ENCODE measurements around the gene CDH12. TPM values are rescaled to one million over a fixed set of nuclear protein-coding genes. Genes with fewer than 3 reads are reported as not detected.
"Not testable (repeated sequence)": the region's sequence is repeated elsewhere in the genome, so short reads cannot be mapped to it uniquely, and the experiment has no call there.

Gene CDH12
- total RNA-seq, 1 experiment from 2014 or later, result not detected

DNA sequence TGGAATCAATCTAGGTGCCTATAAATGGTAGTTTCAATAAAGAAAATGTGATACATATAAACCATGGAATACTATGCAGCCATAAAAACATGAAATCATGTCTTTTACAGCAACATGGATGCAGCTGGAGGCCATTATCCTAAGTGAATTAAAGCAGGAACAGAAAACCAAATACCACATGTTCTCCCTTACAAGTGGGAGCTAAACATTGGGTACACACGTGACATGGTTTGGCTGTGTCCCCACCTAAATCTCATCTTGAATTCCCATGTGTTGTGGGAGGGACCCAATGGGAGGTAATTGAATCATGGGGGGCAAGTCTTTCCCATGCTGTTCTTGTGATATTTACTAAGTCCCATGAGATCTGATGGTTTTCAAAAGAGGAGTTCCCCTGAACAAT lies 78.9 kb downstream of the CDH12 start:
- DNase-seq (ENCODE audit: extremely low read depth, low read depth), result not testable (repeated sequence)

DNA sequence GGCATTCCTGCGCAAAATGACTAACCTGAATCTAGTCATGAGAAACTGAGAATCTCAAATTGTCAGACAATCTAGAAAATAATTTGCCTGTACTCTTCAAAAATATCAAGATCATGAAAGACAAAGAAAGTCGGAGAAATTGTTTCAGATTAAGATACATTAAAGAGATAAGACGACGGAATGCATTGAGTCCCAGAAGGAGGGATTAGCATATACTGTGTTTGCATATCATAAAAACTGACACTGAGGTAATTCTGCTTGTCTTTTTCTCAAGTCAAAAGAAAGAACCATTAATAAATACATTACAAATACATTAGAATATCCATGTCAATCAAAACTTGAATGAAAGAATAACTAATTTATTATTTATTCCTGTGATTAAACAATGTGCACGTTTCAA lies 88.4 kb downstream of the CDH12 start:
- DNase-seq (ENCODE audit: extremely low read depth, low read depth), result no peak

DNA sequence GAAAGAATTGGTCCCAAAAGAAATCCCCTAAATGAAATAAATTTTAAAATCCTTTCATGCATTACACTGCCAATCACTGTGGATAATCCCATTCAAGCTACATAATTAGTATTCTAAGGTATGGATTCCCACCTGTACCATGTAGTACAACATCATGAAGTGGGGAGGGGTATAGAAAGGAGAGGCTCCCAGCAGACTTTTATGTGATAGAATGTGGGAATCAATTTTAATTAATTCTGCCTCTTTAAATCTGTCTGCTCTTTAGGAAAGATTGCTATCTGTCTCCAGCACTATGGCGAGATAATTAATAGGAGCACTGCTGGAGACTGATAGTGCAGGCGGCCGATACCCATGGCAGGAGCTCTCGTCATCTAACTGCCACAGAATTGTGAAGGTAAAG lies 95.4 kb downstream of the CDH12 start:
- no peak for DNase-seq (ENCODE audit: extremely low read depth, low read depth)

DNA sequence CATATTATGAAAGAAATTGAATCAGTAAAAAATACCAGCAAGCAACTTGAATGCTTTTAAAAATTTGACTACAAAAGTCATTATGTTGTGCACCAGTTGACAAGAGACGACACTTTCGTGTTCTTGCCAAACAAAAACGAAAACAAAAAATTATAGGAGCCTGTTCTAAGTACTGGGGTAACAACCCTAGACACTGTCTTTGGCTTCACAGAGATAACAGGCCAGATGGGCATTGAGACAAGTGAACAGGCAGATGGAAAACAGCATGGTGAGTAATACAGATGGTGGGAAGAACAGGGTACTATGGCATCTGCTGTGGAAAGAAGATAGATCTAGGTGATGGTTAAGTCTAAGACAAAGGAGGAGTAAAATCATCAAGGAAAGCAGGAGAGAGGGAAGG lies 99.0 kb downstream of the CDH12 start:
- no peak for DNase-seq (ENCODE audit: extremely low read depth, low read depth)

DNA sequence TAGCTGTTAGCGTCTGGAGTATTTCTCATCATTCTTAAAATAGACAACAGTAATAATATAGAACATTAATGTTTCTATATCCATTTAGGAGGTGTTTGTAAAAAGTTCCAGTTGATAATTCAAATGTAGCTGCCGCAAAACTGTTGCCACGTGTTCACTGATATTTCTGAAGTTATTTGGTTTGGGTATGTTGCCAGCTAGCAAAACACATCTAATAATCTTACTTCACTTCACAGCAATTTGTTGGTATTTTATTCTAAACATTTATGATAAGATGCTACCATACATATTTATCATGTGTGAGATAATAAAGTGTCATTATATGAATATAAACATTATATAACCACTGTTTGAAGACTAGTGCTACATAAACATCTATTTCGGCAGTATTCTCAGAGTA lies 101.6 kb downstream of the CDH12 start:
- no peak for DNase-seq (ENCODE audit: extremely low read depth, low read depth)

DNA sequence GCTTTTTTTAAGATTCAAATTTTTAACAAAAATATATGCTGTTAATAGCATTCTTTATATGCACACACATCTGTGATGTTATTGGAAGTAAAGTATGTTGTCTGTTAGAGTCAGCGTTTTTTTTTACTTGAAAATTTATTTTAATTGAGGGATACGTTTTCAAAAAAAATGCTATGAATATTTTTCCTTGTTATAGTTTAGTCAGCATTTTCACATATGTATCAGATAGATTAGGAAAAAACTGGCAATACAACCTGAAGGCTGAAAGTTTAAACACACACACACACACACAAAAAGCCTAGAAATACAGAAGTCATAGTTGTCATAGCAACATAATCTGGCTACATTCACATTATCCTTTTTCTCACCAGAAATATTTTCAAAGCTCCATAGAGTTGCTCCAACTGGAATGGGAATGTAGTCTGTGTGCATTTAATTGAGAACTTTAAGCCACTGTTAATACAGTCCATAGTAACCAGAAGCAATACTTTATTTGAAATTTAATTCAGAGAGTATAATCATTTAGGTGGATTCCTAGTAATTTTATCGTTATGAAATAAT lies 116.6 kb downstream of the CDH12 start:
- DNase-seq (ENCODE audit: extremely low read depth, low read depth), result no peak

DNA sequence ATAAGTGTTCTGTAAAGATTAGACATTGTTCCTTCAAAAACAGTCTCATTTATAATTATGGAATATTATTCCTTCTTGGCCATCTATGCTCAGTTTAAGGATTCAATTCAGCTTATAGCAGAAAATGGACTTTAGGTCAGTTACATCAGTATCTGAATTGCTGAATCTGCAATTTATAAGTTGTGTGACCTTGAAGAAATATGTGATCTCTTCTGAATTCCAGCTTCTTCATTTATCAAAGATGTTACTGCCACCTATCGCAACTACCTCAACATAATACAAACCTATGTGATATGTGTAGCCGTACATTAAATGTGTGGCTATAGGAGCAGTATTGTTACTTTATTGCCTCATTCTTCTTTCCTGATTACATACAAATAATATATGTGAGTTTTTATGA lies 118.2 kb downstream of the CDH12 start:
- DNase-seq (ENCODE audit: extremely low read depth, low read depth), result no peak

DNA sequence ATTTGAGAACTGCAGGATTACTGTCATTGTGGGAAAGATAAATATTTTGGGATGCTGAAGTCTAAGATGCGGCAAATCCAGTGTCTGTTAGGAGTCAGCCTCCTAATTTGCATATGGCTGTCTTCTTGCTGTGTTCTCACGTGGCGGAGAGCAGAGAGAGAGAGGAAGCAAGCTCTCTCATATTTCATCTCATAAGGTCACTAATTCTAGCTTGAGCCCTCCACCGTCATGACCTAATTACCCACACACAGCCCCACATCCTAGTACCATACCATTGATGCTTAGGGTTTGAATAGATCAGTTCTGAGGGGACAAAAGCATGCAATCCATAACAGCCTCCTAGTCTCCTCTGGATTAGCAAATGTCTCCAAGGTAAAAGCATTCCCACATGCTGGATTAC lies 124.5 kb downstream of the CDH12 start:
- DNase-seq (ENCODE audit: extremely low read depth, low read depth), result no peak

DNA sequence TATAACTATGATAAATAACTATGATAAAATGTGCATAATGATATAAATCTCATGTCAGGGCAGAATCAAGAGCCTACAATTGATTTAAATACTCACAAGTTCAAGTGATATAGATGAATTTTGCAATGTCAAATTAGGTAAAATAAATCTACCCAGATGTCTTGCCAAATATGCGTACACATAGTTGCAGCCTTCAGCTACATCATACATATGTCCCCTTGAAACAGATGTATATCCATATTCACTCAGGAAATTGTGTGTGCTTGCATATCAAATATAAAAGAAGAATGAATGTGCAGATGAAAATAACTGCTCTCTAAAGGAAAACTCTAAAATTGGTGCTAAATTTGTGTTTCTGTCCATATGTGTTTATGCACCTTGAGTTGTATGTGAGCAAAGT lies 130.7 kb downstream of the CDH12 start:
- DNase-seq (ENCODE audit: extremely low read depth, low read depth), result no peak

DNA sequence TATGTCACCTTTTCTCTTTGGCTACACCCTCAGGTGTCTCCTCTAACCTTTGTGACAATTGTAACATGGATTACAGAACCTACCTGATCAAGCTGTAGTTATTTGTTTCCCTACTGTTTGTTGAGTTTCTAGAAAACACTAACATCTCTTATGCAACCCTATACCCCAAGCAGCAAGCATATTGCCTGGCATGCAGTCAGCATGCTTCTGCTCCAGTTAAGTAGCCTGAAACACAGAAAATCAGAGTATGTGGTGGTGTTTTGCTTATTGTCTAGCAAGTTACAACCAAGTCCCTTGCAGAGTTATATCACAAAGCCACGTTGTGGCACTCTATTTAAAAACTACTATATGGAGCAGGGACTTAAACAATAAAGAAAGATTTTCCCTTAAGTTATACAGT lies 131.1 kb downstream of the CDH12 start:
- no peak for DNase-seq (ENCODE audit: extremely low read depth, low read depth)

DNA sequence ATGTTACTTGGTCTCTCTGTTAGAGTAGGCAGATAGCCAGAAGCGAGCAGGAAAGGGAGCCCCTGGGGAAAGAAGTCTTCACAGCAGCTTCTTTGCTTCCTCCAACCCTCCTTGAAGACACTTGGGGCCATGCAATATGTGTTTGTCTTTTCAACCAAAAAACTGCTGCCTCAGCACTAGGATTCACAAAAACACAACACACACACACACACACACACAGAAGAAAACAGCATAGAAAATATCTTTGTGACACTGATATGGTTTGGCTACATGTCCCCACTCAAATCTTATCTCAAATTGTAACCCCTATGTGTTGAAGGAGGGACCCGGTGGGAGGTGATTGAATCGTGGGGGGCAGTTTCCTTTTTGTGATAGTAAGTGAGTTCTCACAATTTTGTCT lies 133.3 kb downstream of the CDH12 start:
- DNase-seq (ENCODE audit: extremely low read depth, low read depth), result no peak

DNA sequence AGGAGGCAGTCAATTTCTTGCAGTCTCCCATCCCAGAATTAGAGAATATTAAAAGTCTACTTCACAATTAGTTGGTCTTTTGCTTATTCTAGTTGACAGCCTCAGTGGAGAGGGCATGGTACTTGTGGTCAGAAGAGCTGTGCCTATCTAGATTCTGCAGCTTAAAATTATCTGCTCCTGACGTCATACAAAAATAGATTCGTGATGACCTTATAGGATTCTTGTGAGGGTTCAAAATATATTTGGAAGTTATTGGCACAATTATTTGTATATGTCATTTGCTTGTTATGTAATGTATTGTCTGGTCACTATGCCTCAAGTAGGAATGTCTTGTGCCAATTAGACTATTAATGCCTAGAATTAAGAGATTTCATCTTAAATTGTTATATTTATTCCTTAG lies 142.5 kb downstream of the CDH12 start:
- DNase-seq (ENCODE audit: extremely low read depth, low read depth), result no peak

DNA sequence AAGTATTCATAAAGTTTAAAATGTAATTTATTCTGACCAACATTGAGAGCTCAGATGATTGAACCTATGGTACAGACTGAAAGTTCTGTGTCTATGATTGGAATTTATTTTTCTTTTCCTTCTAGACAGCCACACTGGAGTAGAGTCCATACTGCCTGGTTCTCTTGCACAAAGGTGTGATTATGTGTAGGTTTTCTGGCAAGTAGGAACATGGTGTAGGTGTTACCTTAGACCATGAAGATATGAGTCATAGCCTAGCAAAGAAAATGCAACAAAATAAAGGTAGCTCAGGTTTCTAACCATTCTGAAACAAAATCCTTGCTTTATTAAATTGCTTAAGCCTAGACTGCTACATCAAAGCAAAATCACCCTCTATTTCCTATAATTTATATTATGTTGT lies 143.4 kb downstream of the CDH12 start:
- DNase-seq (ENCODE audit: extremely low read depth, low read depth), result no peak

DNA sequence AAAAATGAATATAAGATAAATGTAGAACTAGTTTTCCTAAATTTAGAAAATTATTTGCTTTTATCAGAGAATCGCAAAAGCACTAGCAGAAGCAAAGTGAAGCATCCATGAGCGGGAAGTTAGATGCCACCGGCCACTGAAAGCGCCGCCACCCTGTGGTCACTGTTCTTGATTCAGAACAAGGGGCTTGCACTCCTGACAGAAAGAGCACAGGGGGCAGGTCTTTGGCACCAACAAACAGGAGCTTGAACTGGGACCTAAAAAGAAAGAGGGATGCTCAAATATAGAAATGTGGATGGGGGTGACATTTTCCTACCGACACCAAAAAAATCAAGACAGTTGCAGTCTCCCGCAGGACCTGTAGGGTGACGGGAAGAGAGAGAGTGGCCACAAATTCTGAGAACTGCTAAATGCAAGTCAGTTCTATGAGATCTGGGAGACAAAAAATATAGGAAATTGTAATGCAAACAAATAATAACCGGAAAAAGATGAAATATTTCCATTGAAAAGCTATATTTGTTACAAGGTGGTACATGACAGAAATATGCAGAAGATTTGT lies 144.3 kb downstream of the CDH12 start:
- no peak for DNase-seq (ENCODE audit: extremely low read depth, low read depth)

DNA sequence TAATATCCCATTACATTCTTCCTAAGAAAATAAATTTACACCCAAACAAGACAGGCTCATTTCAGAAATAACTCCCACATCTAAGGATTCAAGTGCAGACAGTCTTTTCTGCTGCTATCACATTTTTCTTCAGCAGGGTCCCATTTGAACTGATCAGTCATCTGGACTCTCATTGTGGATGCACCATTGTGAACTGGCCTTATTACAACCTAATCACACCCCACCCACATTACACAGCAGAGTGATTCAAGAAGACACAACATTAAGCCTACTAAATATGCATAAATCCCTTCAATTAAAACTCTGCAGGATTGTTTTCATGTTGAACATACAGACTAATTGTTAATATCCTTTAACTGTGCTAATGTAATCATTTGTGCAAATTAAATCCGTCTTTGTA lies 146.2 kb downstream of the CDH12 start:
- DNase-seq (ENCODE audit: extremely low read depth, low read depth), result no peak

DNA sequence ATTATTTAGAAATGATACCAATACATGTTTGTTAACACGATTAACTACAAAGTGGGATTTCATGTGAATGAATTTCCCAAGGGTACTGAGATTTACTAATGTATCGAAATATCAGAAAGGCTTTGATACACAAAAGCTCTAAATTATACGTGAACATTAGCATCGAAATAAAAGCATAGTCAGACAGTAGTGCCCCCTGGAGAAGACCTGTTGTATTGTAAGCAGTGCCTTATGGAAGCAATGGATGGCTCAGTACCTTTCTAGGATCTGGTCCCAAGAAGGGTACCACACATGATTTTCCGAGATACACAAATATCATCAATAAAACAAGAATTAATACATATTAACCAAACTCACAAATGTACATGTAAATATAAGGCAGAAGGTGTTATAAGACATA lies 153.8 kb downstream of the CDH12 start:
- DNase-seq (ENCODE audit: extremely low read depth, low read depth), result no peak

DNA sequence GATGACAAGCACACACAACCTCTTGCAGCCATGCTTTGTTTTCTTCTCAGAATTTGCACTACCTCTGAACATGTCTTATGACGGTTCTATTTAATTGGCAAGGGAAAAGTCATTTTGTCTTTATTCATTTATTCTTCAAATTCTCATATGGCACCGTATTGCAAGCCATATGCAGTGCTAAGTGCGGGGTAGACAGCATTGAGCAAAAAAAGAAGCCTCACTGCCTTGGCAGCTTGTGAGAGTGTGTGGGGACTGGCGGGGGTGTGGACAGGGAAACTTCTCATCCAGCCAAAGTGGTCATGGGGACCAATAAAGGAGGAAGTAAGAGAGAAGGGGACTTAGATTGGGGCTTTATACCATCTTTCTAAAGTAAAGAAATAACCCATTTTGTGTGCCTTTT lies 160.0 kb downstream of the CDH12 start:
- no peak for DNase-seq (ENCODE audit: extremely low read depth, low read depth)

DNA sequence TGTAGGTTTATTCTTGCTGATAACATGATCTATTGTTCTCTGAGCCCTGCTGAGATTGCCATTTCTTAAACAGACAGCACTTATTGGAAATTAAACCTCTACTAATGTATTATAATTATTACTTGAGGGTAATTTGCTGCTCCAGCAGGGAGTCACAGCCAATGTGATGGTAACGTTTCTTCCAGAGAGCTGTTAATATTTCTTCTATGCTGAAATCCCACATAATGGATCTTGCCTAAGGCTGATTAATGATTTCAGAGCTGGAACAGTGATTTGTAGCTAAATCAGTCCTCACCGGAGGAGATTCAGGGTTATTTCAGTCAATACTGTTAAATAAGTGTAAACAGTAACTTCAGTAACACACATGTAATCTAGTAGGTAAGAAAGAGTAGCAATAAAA lies 170.1 kb downstream of the CDH12 start:
- no peak for DNase-seq (ENCODE audit: extremely low read depth, low read depth)

DNA sequence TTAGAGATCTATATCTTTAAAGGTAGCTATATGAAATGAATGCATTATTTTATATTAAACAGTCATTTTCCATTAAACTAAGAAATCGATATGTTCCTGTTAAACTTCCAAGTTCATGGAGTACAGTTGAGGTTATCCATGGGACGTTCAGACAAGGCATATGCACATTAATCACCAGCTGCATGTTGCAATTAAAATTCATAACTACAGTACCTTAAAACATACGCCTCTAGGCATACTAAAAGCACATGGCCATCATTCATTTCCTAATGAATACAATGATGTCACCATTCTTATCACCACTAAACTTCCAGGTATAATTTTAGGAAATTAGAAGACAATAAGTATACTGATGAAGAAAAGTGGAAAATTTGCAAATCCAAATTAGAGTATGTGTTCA lies 174.3 kb downstream of the CDH12 start:
- no peak for DNase-seq (ENCODE audit: extremely low read depth, low read depth)

DNA sequence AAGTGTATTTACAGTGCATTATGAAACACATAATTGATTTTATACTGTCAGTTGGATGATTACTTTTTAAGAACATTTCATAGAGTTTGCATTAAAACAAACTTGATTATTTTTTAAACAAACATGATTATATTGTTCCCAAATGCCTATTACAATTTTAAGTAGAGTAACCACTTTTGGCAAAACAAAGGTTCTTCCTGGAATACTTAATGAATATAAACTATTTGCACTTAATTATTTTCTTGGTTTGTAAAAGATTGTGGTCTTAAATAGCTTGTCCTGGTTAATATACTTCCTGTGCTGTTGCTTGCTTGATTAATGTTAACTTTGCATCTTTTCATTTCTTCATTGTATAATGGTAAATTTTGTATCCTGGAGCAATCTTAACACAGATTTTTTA lies 180.0 kb downstream of the CDH12 start:
- no peak for DNase-seq (ENCODE audit: extremely low read depth, low read depth)

DNA sequence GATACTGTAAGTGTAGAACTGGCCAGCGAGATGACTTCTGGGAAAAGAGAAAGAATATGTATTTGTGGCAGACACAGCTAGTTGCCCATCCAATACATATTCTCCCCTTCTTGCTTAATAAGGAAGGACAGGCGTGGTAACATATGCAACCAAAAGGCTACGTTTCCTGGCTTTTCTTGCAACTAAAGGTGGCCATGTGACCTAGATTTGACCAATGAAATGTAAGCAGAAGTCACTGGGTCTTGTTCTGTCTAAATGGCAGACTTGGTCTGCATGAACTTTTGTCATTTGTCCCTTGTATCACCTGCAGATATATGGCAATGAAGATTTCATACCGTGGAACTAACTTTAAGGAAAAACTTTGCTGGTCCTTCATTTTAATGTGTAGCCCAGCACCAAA lies 183.8 kb downstream of the CDH12 start:
- no peak for DNase-seq (ENCODE audit: extremely low read depth, low read depth)

DNA sequence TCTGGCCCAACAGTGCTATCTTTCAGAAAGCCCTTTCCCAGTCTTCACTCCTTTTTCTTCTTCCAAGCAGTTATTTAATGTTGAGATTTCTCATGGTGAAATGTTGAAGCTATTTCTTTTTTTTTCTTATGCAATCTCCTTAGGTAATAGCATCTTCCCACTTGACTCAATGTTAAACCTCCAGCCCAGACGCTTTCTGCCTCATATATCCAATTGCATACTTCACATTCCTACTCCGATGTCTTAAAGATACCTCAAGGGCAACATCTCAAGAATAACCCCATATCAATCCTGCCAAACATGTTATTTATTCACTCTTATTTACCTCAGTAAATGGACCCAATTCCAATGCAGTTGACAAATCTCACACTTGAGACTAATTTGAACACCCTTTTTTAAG lies 187.3 kb downstream of the CDH12 start:
- no peak for DNase-seq (ENCODE audit: extremely low read depth, low read depth)

DNA sequence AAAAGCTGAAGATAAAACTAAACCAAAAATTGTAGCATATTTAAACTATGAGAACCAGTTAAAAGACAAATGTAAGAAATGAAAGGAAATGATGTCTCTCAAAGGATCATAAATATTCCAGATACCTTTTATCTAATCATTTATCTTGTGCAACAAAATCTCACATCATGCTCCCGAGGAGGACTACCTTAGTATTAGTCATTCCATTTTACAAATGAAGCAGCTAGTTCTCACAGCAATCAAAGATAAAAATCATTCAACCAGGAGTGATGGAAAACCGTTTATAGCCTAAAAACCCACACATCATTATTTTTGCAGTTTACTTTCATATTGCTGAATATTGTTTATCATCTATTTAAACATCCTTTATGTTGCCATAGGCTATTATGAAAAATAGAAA lies 190.0 kb downstream of the CDH12 start:
- DNase-seq (ENCODE audit: extremely low read depth, low read depth), result no peak

All from NCI-H460 (cell line).